ENCODE results near the gene OTUB2. TPM values are rescaled to one million over a fixed set of nuclear protein-coding genes. Genes with fewer than 3 reads are reported as not detected.

OTUB2 gene
- total RNA-seq, 2 experiments from 2014 or later, result 0.25 to 0.29 TPM

GRCh38 chr14:94038510-94038909 is 12.4 kb downstream of the OTUB2 start:
- no peaks in the 10 kb centered on the region for H3K27me3 Mint-ChIP-seq
- no peak for TF ChIP-seq CTCF (IDR thresholded peaks at IDR 0.05)
- no peak overlapping the region for H3K4me3 Mint-ChIP-seq
- peaks cover 4% of the 10 kb centered on the region for H3K4me1 Mint-ChIP-seq (ENCODE audit: low read depth)
- intact Hi-C loops (cut with micrococcal nuclease), result no loop called here
- ATAC-seq (no peak), DNase-seq (no peak)
- H3K9me3 Mint-ChIP-seq, result no peaks in the 10 kb centered on the region
- H3K36me3 Mint-ChIP-seq (ENCODE audit: low read depth), result no peaks in the 10 kb centered on the region
- H3K27ac Mint-ChIP-seq, result no peak overlapping the region
- ChIA-PET CTCF (interaction anchor here (0.9 to 7.5 kb wide), 7 partner anchors 10 to 99 kb away, joined by 3 to 72 read pairs (median 4); partner anchors contain the start of gene IFI27L2), POLR2A (interaction anchor here (0.8 kb wide), 1 partner anchor 15 kb away, joined by 3 read pairs; no protein-coding TSS in a partner anchor)

- CTCF ChIA-PET, result interaction anchor here (0.9 to 7.5 kb wide), 6 partner anchors 11 to 100 kb away, joined by 3 to 72 read pairs (median 4); partner anchors contain the start of gene IFI27L2
Measured at GRCh38 chr14:94038921-94039629, 12.9 kb downstream of the OTUB2 start.

GRCh38 chr14:94040247-94040646 is 14.1 kb downstream of the OTUB2 start:
- Mint-ChIP-seq H3K4me3 (no peak overlapping the region), H3K9me3 (no peaks in the 10 kb centered on the region), H3K4me1 (ENCODE audit: low read depth) (peaks cover 4% of the 10 kb centered on the region), H3K36me3 (ENCODE audit: low read depth) (peaks cover 2% of the 10 kb centered on the region), H3K27me3 (no peaks in the 10 kb centered on the region), H3K27ac (no peak overlapping the region)
- ChIA-PET POLR2A (no interaction called here), CTCF (interaction anchor here (1.1 to 7.5 kb wide), 3 partner anchors 90 to 101 kb away, joined by 4 to 72 read pairs (median 23); partner anchors contain the start of gene IFI27L2)
- intact Hi-C loops (cut with micrococcal nuclease), result no loop called here
- no peak for DNase-seq
- TF ChIP-seq CTCF (IDR thresholded peaks at IDR 0.05), result no peak
- ATAC-seq, result no peak

More at GRCh38 chr14:94038921-94039629, 12.9 kb downstream of the OTUB2 start:
- DNase-seq, result no peak
- POLR2A ChIA-PET, result interaction anchor here (0.8 kb wide), 1 partner anchor 15 kb away, joined by 3 read pairs; no protein-coding TSS in a partner anchor
- intact Hi-C loops (cut with micrococcal nuclease), result no loop called here
- no peaks in the 10 kb centered on the region for H3K27me3 Mint-ChIP-seq
- TF ChIP-seq CTCF (IDR thresholded peaks at IDR 0.05), result no peak
- H3K4me3 Mint-ChIP-seq, result no peak overlapping the region
- no peak for ATAC-seq
- peaks cover 4% of the 10 kb centered on the region for H3K4me1 Mint-ChIP-seq (ENCODE audit: low read depth)
- H3K36me3 Mint-ChIP-seq (ENCODE audit: low read depth), result no peaks in the 10 kb centered on the region
- no peaks in the 10 kb centered on the region for H3K9me3 Mint-ChIP-seq
- H3K27ac Mint-ChIP-seq, result no peak overlapping the region

GRCh38 chr14:94040796-94041195 is 14.7 kb downstream of the OTUB2 start:
- POLR2A ChIA-PET, result no interaction called here
- peaks cover 7% of the 10 kb centered on the region for H3K36me3 Mint-ChIP-seq (ENCODE audit: low read depth)
- H3K4me1 Mint-ChIP-seq (ENCODE audit: low read depth), result peaks cover 4% of the 10 kb centered on the region
- CTCF ChIA-PET, result interaction anchor here (0.7 kb wide), 1 partner anchor 91 kb away, joined by 3 read pairs; no protein-coding TSS in a partner anchor
- TF ChIP-seq CTCF (IDR thresholded peaks at IDR 0.05), result no peak
- ATAC-seq, result no peak
- no peak overlapping the region for H3K4me3 Mint-ChIP-seq
- H3K9me3 Mint-ChIP-seq, result no peaks in the 10 kb centered on the region
- no peak overlapping the region for H3K27ac Mint-ChIP-seq
- DNase-seq, result no peak
- intact Hi-C loops (cut with micrococcal nuclease), result no loop called here
- no peaks in the 10 kb centered on the region for H3K27me3 Mint-ChIP-seq
